ENCODE results near the gene ZWILCH.

DNA sequence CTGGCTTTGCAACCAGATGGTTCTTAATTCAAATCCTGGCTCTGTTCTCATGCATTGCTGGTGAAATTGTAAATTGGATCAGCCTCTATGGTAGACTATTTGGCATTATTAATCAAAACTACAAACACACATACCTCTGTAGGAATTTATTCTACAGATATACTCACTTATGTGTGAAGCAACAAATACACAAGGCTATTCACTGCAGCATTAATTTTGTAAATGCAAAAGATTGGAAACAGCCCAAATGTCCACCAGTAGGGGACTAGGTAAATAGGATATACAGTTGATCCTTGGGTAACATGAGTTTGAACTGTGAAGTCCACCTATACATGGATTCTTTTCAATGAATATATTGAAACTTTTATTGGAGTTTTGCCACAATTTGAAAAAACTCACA is 90.2 kb downstream of the ZWILCH start:
- TF ChIP-seq, protein P1, sequence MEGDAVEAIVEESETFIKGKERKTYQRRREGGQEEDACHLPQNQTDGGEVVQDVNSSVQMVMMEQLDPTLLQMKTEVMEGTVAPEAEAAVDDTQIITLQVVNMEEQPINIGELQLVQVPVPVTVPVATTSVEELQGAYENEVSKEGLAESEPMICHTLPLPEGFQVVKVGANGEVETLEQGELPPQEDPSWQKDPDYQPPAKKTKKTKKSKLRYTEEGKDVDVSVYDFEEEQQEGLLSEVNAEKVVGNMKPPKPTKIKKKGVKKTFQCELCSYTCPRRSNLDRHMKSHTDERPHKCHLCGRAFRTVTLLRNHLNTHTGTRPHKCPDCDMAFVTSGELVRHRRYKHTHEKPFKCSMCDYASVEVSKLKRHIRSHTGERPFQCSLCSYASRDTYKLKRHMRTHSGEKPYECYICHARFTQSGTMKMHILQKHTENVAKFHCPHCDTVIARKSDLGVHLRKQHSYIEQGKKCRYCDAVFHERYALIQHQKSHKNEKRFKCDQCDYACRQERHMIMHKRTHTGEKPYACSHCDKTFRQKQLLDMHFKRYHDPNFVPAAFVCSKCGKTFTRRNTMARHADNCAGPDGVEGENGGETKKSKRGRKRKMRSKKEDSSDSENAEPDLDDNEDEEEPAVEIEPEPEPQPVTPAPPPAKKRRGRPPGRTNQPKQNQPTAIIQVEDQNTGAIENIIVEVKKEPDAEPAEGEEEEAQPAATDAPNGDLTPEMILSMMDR (IDR thresholded peaks at IDR 0.05): no peak
- TF ChIP-seq SMC3 (IDR thresholded peaks at IDR 0.05; ENCODE audit: low read depth, low read length): no peak
